GM12892 (cell line): ENCODE results near the gene TMEM273.

Experiments
- DNase-seq: peaks from one replicate; pipeline ENCODE4 v3.0.0; 2011; ENCODE audit not compliant: insufficient read length
- FAIRE-seq: peaks from 2 replicates; lab custom pipeline; 2011; peaks lifted over from hg19 to GRCh38; lab: Jason Lieb, UNC
- POLR2A ChIP-seq: IDR thresholded peaks from 2 replicates; pipeline ENCODE4 v1.6.1; 2011; ENCODE audit warnings: low read depth, low read length, control low read depth
- POLR2AphosphoS5 ChIP-seq: IDR thresholded peaks from 2 replicates; pipeline ENCODE4 v1.6.1; 2011; ENCODE audit warnings: low read depth, low read length, control low read depth
- TAF1 ChIP-seq: IDR thresholded peaks from 2 replicates; pipeline ENCODE4 v1.6.1; 2011; ENCODE audit warnings: low read depth, mild to moderate bottlenecking, control low read depth, low read length, borderline replicate concordance

Gene TMEM273

GRCh38 chr10:49144058-49144720, 44.0 kb downstream of the TMEM273 start:
- FAIRE-seq (no peak), DNase-seq (no peak)
- TF ChIP-seq POLR2AphosphoS5 (no peak), POLR2A (no peak)

GRCh38 chr10:49143249-49143648, 44.9 kb downstream of the TMEM273 start:
- TF ChIP-seq POLR2AphosphoS5 = no peak
- TF ChIP-seq TAF1 = no peak
- TF ChIP-seq POLR2A = no peak
- FAIRE-seq = no peak

GRCh38 chr10:49141541-49142332, 46.5 kb downstream of the TMEM273 start:
- no peak for DNase-seq
- no peak for FAIRE-seq
- TF ChIP-seq TAF1 = no peak
- TF ChIP-seq POLR2AphosphoS5 = no peak
- no peak for TF ChIP-seq POLR2A

More at GRCh38 chr10:49143249-49143648, 44.9 kb downstream of the TMEM273 start:
- DNase-seq = no peak

GRCh38 chr10:49140304-49141177, 47.6 kb downstream of the TMEM273 start:
- TF ChIP-seq TAF1 (no peak), POLR2AphosphoS5 (no peak), POLR2A (no peak)
- DNase-seq = no peak
- FAIRE-seq = no peak

- FAIRE-seq (no peak), DNase-seq (no peak)
- TF ChIP-seq POLR2A = no peak
- no peak for TF ChIP-seq POLR2AphosphoS5
- TF ChIP-seq TAF1 = no peak
These were observed 48.4 kb downstream of the TMEM273 start for GRCh38 chr10:49139846-49140195.

- TF ChIP-seq TAF1 (no peak), POLR2A (no peak), POLR2AphosphoS5 (no peak)
- DNase-seq = no peak
These were observed 49.0 kb downstream of the TMEM273 start for GRCh38 chr10:49139028-49139845.

GRCh38 chr10:49138361-49138891, 49.8 kb downstream of the TMEM273 start:
- DNase-seq (no peak), FAIRE-seq (no peak)
- TF ChIP-seq POLR2A (no peak), TAF1 (no peak), POLR2AphosphoS5 (no peak)

More at GRCh38 chr10:49139028-49139845, 49.0 kb downstream of the TMEM273 start:
- no peak for FAIRE-seq

GRCh38 chr10:49136525-49136924, 51.7 kb downstream of the TMEM273 start:
- FAIRE-seq (no peak), DNase-seq (no peak)
- no peak for TF ChIP-seq POLR2A
- TF ChIP-seq POLR2AphosphoS5 = no peak
- TF ChIP-seq TAF1 = no peak

GRCh38 chr10:49135575-49136313, 52.4 kb downstream of the TMEM273 start:
- TF ChIP-seq TAF1 = no peak
- no peak for TF ChIP-seq POLR2A
- no peak for TF ChIP-seq POLR2AphosphoS5
- DNase-seq = no peak
- no peak for FAIRE-seq

GRCh38 chr10:49134327-49134726, 53.9 kb downstream of the TMEM273 start:
- TF ChIP-seq POLR2A (no peak), POLR2AphosphoS5 (no peak), TAF1 (no peak)
- FAIRE-seq (no peak), DNase-seq (no peak)
